Stimulated activated CD8-positive, alpha-beta memory T cell treated with anti-CD3 and anti-CD28 coated beads, Interleukin-15, amount 100 ng/mL, for 4 hours (primary cell): Measurements from ENCODE around the gene AEBP1.
A peak's percentile ranks its signal among the peaks of the same experiment; 100 is the strongest.

Experiments
- DNase-seq, 2 donors: peaks; one replicate each; pipeline ENCODE4 v3.0.0-alpha.2; 2020; ENCODE audit warnings: low read depth in 2 of 2

Gene AEBP1

DNA sequence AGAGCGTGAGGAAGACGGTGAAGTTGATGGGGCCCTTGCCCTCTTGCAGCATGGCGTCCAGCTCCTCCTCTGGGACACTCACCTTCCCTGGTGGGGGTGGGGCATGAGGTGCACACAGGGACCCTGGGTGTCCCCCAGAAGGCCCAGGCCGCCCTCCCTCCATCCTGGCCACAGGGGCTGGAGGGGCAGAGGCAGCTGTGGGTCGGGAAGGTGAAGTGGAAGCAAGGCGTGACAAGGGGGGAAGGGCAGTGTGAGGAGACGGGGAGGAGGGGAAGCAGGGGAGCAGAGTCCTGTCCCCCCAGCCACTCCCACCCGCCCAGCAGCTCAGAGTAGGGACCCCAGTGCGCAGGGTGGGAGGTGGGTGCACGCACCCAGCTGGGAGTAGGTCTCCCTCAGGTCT is 36.2 kb downstream of the AEBP1 start:
- no peak for DNase-seq

DNA sequence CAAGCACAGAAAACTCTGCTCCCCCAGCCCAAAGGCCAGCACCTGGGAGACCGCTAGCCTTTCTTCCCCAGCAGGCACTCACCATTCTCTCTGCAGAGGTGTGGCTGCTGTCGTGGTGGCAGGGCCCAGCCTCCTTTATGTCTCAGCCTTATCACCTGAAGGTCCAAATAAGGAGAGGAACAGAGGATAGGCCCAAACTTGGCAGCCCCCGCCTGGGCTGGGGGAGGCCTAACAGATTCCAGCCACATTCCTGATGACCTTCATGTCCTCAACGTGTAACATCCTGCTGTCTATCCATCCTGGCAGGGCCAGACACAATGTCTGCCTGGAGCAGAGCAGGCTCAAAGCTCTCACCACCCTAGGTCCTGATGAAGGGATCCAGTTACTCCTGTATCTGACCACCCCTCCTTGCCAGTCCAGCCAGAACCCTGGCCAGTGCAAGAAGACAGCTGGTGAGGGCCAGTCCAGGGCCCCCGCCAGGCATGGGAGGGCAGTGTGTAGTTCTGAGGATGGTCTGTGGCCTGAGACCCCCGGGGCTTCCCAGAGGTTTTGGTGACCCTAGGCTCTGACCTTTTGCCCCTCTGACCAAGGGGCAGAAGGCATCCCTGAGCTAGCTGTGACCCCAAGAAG is 37.2 kb downstream of the AEBP1 start, which contains the start of gene MYL7:
TSS of gene MYL7 (minus strand) at position 112 of the 630 bp plus-strand sequence. CDS start at position 85, 27 bp downstream.
- no peak for DNase-seq

DNA sequence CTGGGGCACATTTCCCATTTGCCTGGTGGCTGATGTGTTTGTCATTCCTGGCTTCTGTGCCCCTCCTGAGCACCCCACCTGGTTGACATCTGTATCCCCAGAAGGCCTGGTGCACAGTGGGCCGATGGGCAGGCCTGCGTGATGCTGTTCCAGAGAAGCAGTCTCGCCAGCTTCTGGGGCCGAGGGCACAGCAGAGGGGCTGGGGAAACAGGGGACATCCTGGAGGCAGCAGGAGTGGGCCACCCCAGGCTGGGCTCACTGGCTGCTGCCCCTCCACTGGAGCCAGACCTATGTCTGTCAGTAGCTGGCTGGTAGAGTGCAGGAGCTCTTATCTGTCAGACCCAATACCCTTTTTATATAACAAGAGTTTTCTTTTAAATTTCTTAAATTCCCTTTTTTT is 37.9 kb downstream of the AEBP1 start:
- no peak for DNase-seq

DNA sequence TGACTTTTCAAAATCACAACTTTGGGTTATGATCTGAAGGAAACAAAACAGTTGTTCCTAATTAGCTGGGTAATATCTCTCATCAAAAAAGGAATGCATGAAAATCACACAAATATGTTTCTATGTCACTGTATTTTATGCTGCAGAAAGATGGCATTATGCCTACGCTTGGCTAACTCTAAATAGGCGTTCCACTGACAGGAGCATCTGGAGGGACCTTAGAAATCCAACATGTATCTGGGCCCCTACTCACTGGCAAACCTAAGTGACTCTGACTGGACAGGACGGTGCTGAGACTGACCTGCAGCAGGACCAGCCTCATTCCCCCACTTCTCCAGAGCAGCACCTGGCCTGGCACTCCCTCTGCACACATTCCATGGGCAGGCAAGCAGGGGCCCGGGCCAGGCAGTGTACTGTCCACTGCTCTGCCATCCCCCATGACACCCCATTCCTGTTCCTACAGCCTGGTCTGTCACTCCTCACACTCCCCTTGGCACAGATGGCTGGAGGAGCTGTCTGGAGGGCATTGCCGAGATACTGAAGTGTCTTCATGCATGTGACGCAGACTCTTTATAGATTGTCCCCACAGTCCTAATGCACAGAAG is 39.6 kb downstream of the AEBP1 start:
- no peak for DNase-seq

DNA sequence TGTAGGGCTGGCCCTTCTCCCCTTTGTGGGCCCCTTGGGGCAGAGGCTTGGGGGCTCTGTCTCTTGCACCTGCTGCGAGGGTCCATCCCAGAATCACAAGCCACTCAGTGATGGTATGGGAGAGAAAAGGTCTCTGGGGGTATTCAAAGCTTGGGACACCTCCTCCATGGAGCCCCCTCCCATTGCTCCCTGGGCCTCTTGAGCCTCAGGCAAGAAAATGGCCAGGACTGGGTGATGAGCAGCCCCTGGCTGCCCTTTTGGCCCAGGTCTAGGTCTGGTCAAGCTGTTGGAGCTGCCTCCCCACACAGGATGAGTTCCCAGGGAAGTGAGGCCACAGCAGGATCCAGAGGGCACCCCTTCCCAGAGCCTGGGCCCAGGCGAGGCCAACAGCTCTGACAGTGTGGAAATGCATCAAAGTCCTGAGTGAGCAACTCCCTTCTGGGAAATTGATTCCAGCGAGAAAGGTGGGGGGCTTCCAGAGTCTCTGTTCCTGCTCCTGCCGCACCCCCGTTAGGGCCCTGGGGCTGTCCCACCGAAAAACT is 40.4 kb downstream of the AEBP1 start:
- no peak for DNase-seq

DNA sequence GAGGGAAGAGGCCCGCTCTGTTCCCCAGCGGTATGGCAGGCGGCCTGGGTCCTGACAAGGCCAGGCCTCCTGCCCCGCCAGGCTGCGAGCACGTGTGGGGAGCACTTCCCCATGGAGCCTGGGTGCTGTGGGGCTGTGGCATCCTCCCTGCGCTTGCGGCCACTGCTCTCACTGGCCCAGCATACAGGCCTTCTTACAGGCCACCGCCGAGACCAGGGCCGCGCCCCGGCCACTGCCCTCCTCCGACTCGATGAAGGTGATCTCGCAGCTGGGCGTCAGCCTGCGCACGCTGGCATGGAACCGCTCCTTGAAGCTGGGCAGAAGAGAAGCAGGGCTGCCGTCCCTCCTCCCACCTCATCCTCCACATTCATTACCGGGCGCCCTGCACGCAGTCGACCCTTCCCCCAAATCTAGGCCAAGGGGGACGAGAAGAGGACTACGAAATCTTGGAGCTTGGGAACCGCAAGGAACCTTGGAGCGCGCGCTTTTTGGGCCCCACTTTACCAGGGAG is 40.9 kb downstream of the AEBP1 start:
- DNase-seq: no peak

DNA sequence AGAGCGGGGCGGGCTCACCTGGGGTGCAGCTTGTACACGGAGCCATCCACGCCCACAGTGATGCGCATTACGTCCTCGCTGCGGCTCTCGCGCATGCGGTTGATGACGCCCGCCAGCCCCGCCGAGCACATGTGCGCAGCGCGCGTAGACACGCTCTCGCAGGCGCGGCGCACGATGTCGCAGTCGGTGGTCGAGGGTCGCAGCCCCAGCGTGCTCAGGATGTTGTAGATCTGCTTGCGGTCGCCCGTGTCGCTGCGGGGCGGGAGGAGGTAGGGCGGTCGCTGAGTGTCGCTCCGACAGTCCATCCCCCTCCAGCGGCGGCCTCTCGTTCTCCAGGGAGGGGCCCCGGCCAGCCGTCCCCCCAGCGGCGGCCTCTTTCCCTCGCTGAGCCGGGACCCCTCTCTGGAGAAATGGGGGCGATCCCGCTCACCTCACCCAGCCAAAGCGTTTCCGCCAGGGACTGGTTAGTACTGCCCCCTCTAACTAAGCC is 41.4 kb downstream of the AEBP1 start:
- DNase-seq: peak; percentile 46 to 47

DNA sequence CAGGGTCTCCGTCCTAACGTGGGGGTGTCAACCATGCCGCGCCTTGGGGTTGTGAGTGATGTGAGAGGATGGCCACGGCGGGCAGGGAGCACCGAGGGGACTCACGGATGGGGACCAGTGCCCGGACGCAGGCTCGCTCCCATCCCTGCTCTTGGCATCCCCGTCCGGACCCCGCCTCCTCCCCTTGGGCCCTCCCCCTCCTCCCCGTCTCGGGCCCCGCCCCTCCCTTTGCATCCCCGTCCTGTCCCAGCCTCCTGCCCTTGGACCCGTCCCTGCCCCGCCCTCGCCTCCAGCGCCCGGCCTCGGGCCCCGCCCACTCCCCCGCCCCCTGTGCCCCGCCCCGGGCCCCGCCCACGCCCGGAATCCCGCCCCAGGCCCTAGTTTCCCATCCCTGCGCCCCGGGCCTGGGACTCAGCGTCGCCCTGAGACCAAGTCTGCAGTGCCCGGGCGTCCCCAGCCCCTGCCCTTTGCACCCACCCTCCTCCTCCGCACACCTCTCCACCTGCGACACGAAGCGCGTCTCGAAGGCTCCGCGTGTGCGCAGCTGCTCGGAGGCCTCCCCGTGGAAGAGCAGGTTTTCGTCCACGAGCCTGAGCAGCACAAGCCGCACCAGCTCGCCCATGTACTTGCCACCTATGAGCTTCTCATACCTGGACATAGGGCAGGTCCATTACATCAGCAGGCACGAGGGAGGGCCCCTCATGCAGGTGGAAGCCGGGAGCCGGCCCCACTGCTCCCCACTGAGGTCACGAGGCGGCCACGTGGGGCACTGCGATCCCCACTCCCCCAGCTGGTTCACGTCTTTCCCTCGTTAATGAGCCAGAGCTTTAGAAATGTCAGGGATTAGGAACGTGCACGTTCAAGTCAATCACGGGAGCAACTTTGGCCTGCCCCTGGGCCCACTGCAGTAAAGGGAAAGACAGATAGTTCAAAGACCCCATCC is 42.1 kb downstream of the AEBP1 start:
- peak; percentile 10 to 49 for DNase-seq

DNA sequence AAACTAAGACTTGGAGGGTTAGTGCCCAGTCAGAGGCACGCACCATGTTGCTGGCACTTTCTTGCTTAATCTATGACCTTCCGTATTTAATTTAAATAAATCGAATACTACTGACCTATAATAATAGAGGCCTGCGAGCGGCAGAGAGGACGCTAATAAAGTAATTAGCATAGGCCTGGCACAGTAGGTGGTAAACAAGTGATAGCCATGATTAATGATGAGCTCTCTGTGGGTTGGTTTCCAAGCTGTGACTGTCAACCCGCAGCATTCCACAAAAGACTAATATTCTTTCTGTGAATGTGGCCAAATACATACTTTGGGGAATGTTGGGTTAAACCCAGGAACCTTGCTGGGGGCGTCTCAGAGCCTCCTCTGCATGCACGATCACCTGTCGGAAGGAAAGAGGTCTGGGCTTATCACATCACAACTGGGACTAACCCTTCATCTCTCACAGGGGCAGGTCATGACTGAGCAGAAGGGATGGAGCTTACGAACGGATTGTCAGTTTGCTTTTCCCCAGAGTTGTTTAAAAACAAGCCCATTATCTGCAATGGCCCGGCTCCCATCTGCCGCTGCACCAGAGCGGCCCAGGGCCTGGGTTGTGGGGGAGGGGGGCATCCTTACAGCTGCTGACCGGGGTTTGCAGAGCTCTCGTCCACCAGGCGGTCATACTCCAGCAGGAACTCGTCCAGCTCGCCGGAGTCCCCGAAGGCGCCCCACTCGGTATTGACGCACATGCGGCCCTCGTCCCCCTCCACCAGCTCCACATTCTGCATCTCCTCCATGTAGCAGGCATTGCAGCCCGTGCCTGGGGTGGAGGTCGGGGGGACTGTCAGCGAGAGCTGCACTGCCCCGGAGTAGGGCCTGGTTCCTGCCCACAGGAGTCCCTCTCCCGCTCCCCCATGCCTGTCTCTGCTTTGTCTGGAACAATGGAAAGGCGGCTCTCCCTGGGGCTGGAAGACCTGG is 43.2 kb downstream of the AEBP1 start:
- no peak for DNase-seq

DNA sequence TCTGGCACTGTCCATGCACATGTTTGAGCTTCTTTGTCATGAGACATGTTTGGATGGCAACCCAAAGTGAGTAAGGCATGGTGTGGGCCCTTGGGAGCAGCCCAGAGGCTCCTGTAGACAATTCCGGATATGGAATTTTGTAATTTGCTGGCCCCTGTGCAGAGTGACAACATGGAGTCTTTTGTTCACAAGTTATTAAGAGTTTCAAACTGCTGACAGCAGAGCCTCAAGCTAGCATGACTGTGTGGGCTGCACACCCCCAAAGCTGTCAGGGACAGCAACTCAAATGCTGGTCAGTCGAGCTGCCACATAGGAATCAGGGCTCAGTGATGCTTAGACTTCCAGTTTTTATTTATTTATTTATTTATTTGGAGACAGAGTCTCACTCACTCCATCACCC is 44.0 kb downstream of the AEBP1 start:
- no peak for DNase-seq

DNA sequence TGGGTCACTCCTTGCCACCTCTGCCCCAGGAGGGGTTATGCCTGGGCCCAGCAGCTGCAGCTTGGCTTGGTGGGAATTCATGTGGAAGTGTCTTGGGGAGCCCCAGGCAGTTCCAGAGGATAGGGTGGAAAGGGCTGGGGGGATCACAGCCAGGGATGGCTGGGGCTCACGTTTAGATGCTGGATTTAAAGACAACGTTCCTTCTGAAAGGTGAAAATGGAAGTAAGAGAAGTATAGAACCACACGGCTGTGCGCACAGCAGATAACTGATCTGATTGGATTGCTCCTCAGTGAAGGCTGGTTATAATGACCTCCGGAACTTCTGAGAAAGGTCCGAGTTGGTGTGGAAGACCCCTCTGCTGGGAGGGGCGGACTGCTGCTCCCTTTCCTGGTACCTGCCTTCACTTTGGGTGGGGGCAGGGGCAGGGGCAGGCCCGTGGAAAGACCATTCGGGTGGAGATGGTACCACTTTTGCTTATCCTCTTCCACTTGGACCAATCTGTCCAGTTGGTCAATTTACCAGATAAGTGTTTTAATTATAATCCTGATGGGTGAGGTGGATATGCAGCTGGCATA is 44.9 kb downstream of the AEBP1 start:
- no peak for DNase-seq

DNA sequence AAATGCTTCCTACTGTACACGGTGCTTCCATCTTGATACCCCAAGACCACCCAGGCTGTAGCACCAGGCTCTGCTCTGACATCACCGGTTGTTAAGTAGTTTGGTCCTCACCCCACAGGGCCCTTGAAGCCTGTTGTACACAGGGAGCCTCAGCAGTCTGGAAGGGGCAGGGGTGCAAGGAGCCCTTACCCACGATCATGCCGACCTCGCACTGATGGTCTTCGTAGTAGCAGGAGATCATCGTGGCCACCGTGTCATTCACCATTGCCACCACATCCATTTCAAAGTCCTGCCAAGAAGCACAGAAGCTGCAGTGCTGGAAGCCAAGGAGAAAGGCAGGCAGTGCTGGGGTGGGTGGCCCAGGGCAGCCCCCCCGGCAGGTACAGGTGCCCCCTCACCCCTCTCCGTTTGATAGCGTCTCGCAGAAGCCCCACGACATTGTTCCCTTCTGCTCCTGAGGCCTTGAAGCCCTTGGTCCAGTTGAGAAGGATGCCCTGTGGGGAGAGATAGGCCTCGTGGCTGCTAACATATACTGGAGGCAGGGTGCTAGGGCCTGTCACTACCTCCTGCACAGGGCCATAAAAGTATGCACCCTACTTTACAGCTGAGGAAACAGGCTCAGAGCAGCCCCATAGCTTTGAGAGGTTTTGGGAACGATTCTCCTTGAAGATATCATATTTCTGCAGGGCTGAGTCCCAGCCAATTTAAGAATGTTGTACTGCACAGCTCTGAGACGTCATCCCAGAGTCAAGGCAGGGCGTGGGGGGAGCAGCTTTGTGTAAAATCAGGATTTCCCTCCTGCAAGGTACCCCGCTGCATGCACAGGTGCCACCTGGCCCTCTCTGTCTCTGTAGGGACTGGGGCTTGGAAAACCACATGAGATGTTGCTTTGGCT is 45.7 kb downstream of the AEBP1 start:
- no peak for DNase-seq

DNA sequence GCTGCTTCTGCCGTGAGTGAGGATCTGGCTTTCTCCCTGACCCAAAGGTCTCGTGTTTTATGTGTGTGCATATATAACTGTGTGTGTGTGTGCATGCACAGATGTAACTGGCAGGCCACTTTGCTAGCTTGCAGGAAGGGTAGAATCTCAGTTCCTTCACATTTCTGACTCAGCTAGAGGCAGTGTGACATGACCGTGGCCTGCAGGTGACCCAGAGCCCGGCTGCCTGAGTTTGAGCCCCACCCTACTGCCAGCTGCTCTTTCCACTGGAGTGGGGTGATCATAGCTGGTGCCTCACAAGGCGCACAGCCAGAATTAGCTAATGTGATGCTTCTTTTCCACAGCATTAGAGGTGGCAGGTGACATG is 46.3 kb downstream of the AEBP1 start:
- DNase-seq: no peak

DNA sequence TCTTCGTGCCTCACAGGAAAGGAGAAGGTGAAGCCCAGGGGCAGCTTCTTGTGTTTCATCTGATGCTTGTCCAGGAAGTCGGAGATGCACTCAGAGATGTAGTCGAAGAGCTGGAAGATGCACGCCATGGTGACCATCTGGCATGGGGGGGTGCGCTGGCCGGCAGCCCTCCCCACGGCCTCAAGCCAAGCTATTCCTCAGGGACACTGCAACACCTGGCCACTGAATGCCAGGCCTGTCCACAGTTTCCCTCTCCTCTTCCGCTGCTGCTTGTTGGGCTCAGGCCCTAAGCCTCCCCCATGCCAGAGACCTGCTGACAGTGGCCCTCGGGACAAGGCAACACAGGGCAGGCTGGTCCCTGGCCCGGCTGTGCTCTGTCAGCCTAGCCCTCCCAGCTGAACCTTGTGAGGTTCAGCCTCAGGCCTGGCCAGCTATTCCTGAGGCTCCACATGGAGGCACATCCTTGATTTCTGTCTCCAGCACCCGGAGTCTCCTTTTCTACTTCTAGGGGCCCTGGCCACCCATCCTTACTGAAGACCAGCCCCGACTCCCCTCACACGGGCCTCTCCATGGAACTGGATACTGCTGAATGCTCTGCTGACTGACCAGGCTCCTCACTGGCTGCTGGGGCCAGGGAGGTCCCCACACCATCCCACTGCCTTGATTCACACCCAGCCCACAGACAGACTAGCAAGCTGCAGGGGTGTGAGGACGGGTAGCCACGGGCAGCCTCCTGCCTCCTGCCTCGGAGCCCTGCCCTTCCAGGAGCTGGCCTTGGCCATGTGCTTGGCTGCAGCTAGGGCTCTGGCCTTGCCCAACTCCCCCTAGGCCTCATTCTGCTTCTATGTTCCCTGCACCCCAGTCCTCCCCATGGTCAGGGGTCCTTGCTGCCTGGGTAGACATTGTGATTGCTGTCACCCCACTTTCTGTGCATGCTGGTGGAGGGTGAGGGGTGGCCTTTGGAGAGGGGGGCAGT is 47.1 kb downstream of the AEBP1 start:
- DNase-seq: no peak

DNA sequence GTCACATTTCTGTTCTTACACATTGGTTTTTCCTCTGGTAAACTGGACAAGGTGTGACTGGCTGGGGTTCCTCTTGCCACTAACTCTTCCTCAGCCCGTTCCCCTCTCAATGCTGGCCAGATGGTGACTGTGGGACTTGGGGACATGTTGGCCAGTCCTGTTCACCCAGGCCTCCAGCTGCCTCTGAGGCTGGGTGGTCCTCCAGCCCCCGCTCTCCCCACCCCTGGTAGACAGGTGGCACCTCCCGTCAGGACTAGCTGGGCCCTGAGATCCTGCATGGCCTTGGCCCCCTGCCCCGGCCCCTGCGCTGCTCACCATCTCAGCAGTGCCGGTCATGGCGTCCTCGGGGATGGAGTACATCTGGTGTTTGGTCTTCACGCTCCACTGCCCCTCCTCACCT is 47.8 kb downstream of the AEBP1 start:
- no peak for DNase-seq

DNA sequence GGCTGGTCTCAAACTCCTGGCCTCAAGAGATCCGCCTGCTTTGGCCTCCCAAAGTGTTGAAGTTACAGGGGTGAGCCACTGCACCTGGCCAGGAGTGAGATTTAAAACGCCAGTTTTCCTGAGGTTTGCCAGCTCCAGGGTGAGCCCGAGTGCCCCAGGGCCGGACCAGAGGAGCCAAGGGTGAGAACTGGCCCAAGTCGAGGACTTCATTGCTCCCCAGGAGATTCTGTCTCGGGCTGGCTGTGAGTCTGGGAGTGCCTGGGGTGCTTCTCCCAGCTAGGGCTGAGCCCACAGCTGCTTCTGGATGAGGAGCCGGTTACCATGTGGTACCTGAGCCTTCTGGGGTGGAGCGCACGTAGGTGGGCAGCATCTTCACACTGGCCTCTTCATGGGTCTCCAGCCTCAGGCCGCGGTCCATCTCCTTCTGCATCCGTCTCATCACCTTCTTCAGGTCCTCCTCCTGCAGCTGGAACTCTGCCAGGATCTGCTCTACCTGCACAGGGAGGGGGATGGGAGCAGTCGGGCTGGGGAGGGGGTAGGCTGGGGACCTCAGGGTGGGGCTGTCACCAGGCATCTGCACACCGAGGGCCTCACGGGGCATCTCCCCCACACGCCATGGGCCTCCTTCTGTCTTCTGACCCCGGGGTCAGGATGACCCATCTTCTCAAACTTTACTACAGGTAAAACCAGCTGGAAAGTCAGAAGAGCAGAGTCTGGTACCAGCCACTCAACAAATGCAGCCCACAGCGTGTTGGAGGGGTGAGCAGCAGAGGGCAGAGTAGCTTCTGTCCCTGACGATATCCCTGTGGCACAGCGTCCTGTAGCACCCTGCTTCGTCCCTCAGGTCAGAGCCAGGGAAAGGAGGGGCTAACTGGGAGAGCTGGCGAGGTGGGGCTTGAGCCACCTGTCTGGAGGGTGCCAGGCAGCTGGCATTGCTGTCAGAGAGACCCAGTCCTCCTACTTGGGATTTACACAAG is 49.1 kb downstream of the AEBP1 start:
- no peak for DNase-seq

DNA sequence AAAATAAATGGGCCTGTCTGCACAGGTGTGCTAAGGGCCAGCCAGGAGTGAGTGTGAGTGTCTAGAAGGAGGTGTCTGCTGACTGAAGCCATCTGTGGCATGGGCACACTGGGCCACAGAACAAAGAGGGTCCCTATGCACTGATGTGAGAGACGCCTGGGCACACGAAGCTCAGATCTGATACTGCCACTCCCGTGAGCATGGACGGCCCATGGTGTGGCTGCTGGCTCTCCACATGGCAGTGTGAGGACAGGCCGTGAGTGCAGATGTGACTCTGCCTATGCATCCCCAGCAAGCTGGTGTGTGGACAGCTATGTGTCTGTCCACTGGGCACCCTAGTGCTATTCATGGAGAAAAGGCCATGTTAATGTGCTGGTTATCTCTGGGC is 49.8 kb downstream of the AEBP1 start:
- no peak for DNase-seq
